ENCODE measurements around the gene CYTH4.
"Not testable (repeated sequence)": the region's sequence is repeated elsewhere in the genome, so short reads cannot be mapped to it uniquely, and the experiment has no call there.

Gene CYTH4

GRCh38 chr22:37282385-37282677, at the start of gene CYTH4:
Gene CYTH4, plus strand, starts transcription at chr22:37282508. Its CDS starts 62 bp downstream, at chr22:37282570.
- DNase-seq (ENCODE audit: low read depth), result peak; percentile 71

- DNase-seq (ENCODE audit: low read depth), result not testable (repeated sequence)
Measured at GRCh38 chr22:37233371-37233750, 48.9 kb upstream of the CYTH4 start.

- DNase-seq (ENCODE audit: low read depth), result no peak
Measured at GRCh38 chr22:37233751-37234631, 48.3 kb upstream of the CYTH4 start.

- DNase-seq (ENCODE audit: low read depth), result no peak
Measured at GRCh38 chr22:37234736-37235711, 47.3 kb upstream of the CYTH4 start.

GRCh38 chr22:37235897-37236607, 46.3 kb upstream of the CYTH4 start:
- DNase-seq (ENCODE audit: low read depth), result no peak

GRCh38 chr22:37237371-37238268, 44.7 kb upstream of the CYTH4 start:
- DNase-seq (ENCODE audit: low read depth), result no peak

GRCh38 chr22:37239336-37240239, 42.7 kb upstream of the CYTH4 start:
- no peak for DNase-seq (ENCODE audit: low read depth)

- no peak for DNase-seq (ENCODE audit: low read depth)
Measured at GRCh38 chr22:37240240-37240940, 41.9 kb upstream of the CYTH4 start.

GRCh38 chr22:37240941-37241320, 41.4 kb upstream of the CYTH4 start:
- DNase-seq (ENCODE audit: low read depth), result no peak

- DNase-seq (ENCODE audit: low read depth), result no peak
Measured at GRCh38 chr22:37241351-37242142, 40.8 kb upstream of the CYTH4 start.

- peak; percentile 84 for DNase-seq (ENCODE audit: low read depth)
Measured at GRCh38 chr22:37242395-37242918, 39.9 kb upstream of the CYTH4 start.

- no peak for DNase-seq (ENCODE audit: low read depth)
Measured at GRCh38 chr22:37243402-37244113, 38.8 kb upstream of the CYTH4 start.

GRCh38 chr22:37244114-37244921, 38.0 kb upstream of the CYTH4 start, which contains the start of gene RAC2:
Gene RAC2, minus strand, starts transcription at chr22:37244269. Its CDS starts 121 bp downstream, at chr22:37244148.
- DNase-seq (ENCODE audit: low read depth), result peak; percentile 85

GRCh38 chr22:37244922-37245722, 37.2 kb upstream of the CYTH4 start:
- no peak for DNase-seq (ENCODE audit: low read depth)

- DNase-seq (ENCODE audit: low read depth), result no peak
Measured at GRCh38 chr22:37245740-37246139, 36.6 kb upstream of the CYTH4 start.

GRCh38 chr22:37248251-37248650, 34.1 kb upstream of the CYTH4 start:
- DNase-seq (ENCODE audit: low read depth), result no peak

Measured in activated T-helper 9 cell treated with anti-CD3 and anti-CD28 coated beads, Interleukin-2, amount 50 U/mL, for 16 hours (primary cell).